H9 (cell line): ENCODE measurements around the gene PEG3. TPM values are rescaled to one million over a fixed set of nuclear protein-coding genes. Genes with fewer than 3 reads are reported as not detected.

Experiments used
- DNase-seq: peaks from one replicate; pipeline ENCODE4 v3.0.0-alpha.2; 2017
- H2AFZ ChIP-seq: one replicate; pipeline ENCODE4 v1.6.1; 2013; ENCODE audit warnings: mild to moderate bottlenecking, low read length, control low read depth, moderate library complexity
- H2AK5ac ChIP-seq: 2 replicates; pipeline ENCODE4 v1.6.1; 2013; ENCODE audit warnings: low read length, control low read depth, mixed read lengths; ENCODE audit not compliant: insufficient read length
- H2BK120ac ChIP-seq: one replicate; pipeline ENCODE4 v1.6.1; 2013; ENCODE audit warnings: low read depth, mild to moderate bottlenecking, low read length, control low read depth, inconsistent platforms; ENCODE audit not compliant: poor library complexity, severe bottlenecking
- H2BK12ac ChIP-seq: 2 replicates; pipeline ENCODE4 v1.6.1; 2013; ENCODE audit warnings: low read length, control low read depth, mixed read lengths, low read depth; ENCODE audit not compliant: insufficient read length
- H2BK15ac ChIP-seq: 2 replicates; pipeline ENCODE4 v1.6.1; 2013; ENCODE audit warnings: low read depth, low read length, control low read depth
- H2BK20ac ChIP-seq: one replicate; pipeline ENCODE4 v1.6.1; 2013; ENCODE audit warnings: low read depth, mild to moderate bottlenecking, low read length, control low read depth, inconsistent platforms; ENCODE audit not compliant: poor library complexity, severe bottlenecking
- H2BK5ac ChIP-seq: 2 replicates; pipeline ENCODE4 v1.6.1; 2013; ENCODE audit warnings: low read length, control low read depth, mixed read lengths; ENCODE audit not compliant: insufficient read length
- H3K14ac ChIP-seq: 2 replicates; pipeline ENCODE4 v1.6.1; 2013; ENCODE audit warnings: low read length, control low read depth; ENCODE audit not compliant: insufficient read depth
- H3K18ac ChIP-seq: 2 replicates; pipeline ENCODE4 v1.6.1; 2013; ENCODE audit warnings: low read depth, mild to moderate bottlenecking, mixed read lengths, low read length, control low read depth; ENCODE audit not compliant: insufficient read length
- H3K23ac ChIP-seq: 2 replicates; pipeline ENCODE4 v1.6.1; 2013; ENCODE audit warnings: low read length, control low read depth, mixed read lengths, low read depth; ENCODE audit not compliant: insufficient read length
- H3K23me2 ChIP-seq: 2 replicates; pipeline ENCODE4 v1.6.1; 2013; ENCODE audit warnings: low read depth, mild to moderate bottlenecking, mixed read lengths, low read length, control low read depth; ENCODE audit not compliant: insufficient read length, poor library complexity, severe bottlenecking
- H3K27ac ChIP-seq: 2 replicates; pipeline ENCODE4 v1.5.1; 2013; ENCODE audit warnings: low read length, control low read depth, mixed read lengths, low read depth; ENCODE audit not compliant: insufficient read length
- H3K27me3 ChIP-seq: 2 replicates; pipeline ENCODE4 v1.6.1; 2013; ENCODE audit warnings: low read length, control low read depth, inconsistent platforms; ENCODE audit not compliant: insufficient read depth
- H3K4ac ChIP-seq: 2 replicates; pipeline ENCODE4 v1.6.1; 2013; ENCODE audit warnings: low read depth, mild to moderate bottlenecking, control low read depth, inconsistent platforms, low read length, moderate library complexity
- H3K4me1 ChIP-seq: 2 replicates; pipeline ENCODE4 v1.6.1; 2013; ENCODE audit warnings: low read length, control low read depth, inconsistent platforms; ENCODE audit not compliant: insufficient read depth
- H3K4me2 ChIP-seq: 2 replicates; pipeline ENCODE4 v1.6.1; 2013; ENCODE audit warnings: low read length, control low read depth, mixed read lengths; ENCODE audit not compliant: insufficient read length, insufficient read depth
- H3K56ac ChIP-seq: 2 replicates; pipeline ENCODE4 v1.6.1; 2013; ENCODE audit warnings: low read depth, mild to moderate bottlenecking, mixed read lengths, low read length, control low read depth; ENCODE audit not compliant: insufficient read length
- H3K79me1 ChIP-seq: 2 replicates; pipeline ENCODE4 v1.6.1; 2013; ENCODE audit warnings: low read depth, mild to moderate bottlenecking, moderate library complexity, low read length, control low read depth, inconsistent platforms; ENCODE audit not compliant: insufficient read depth, poor library complexity, severe bottlenecking
- H3K79me2 ChIP-seq: 2 replicates; pipeline ENCODE4 v1.6.1; 2013; ENCODE audit warnings: low read length, control low read depth, inconsistent platforms; ENCODE audit not compliant: insufficient read depth
- H3K9ac ChIP-seq: 2 replicates; pipeline ENCODE4 v1.6.1; 2013; ENCODE audit warnings: low read length, control low read depth, mixed read lengths; ENCODE audit not compliant: insufficient read length; ENCODE audit errors: extremely low read depth
- H3K9me3 ChIP-seq: one replicate; pipeline ENCODE4 v1.6.1; 2013; ENCODE audit warnings: low read depth, low read length, inconsistent platforms; ENCODE audit not compliant: control insufficient read depth
- H3T11ph ChIP-seq: one replicate; pipeline ENCODE4 v1.6.1; 2013; ENCODE audit warnings: mild to moderate bottlenecking, low read length, control low read depth, inconsistent platforms
- H4K20me1 ChIP-seq: one replicate; pipeline ENCODE4 v1.6.1; 2013; ENCODE audit not compliant: control insufficient read depth, insufficient read length, insufficient read depth
- H4K5ac ChIP-seq: 2 replicates; pipeline ENCODE4 v1.6.1; 2013; ENCODE audit warnings: low read depth, mild to moderate bottlenecking, mixed read lengths, low read length, control low read depth; ENCODE audit not compliant: insufficient read length
- H4K8ac ChIP-seq: replicated peaks from 2 replicates; pipeline ENCODE4 v1.6.1; 2013; ENCODE audit warnings: low read length, control low read depth, mixed read lengths, low read depth; ENCODE audit not compliant: insufficient read length
- H4K91ac ChIP-seq: 2 replicates; pipeline ENCODE4 v1.6.1; 2013; ENCODE audit warnings: low read depth, mild to moderate bottlenecking, moderate library complexity, mixed read lengths, low read length, control low read depth; ENCODE audit not compliant: insufficient read length
- H3K27ac Mint-ChIP-seq, 3 experiments: 2 replicates in 2 of 3; 3 replicates in 1 of 3; pipeline ENCODE4 v1.8.0; 2020 to 2021; ENCODE audit warnings: mixed read lengths in 3 of 3, mild to moderate bottlenecking in 1 of 3, moderate library complexity in 1 of 3
- H3K27me3 Mint-ChIP-seq: 2 replicates; pipeline ENCODE4 v1.8.0; 2021; ENCODE audit warnings: low read depth, mild to moderate bottlenecking, moderate library complexity, mixed read lengths
- H3K36me3 Mint-ChIP-seq, 3 experiments: 2 replicates in 2 of 3; 3 replicates in 1 of 3; pipeline ENCODE4 v1.8.0; 2020 to 2021; ENCODE audit warnings: low read depth in 3 of 3, mixed read lengths in 3 of 3; ENCODE audit not compliant: insufficient read depth in 1 of 3
- H3K4me1 Mint-ChIP-seq, 2 experiments: 2 replicates each; pipeline ENCODE4 v1.8.0; 2020; ENCODE audit warnings: mixed read lengths in 2 of 2
- H3K4me3 Mint-ChIP-seq, 2 experiments: 2 replicates in 1 of 2; 3 replicates in 1 of 2; pipeline ENCODE4 v1.8.0; 2020 to 2021; ENCODE audit warnings: mild to moderate bottlenecking in 2 of 2, mixed read lengths in 2 of 2, moderate library complexity in 1 of 2
- H3K9me3 Mint-ChIP-seq, 2 experiments: 2 replicates in 1 of 2; 3 replicates in 1 of 2; pipeline ENCODE4 v1.8.0; 2020; ENCODE audit warnings: mild to moderate bottlenecking in 2 of 2, mixed read lengths in 2 of 2, moderate library complexity in 1 of 2
- CTCF ChIP-seq: fragments of 200-600 bp; sonication (generic); conservative IDR thresholded peaks from 3 replicates; pipeline ENCODE4 v1.8.0; 2021; ENCODE audit warnings: antibody characterized with exemption, mild to moderate bottlenecking
- WGBS: extraction: QIAGEN DNeasy Blood & Tissue Kit; methylation state at CpG from one replicate; pipeline ENCODE4 v1.1.7; 2013; ENCODE audit warnings: missing lambda C conversion rate, low lambda C conversion rate, mixed read lengths; ENCODE audit not compliant: insufficient read length; ENCODE audit errors: extremely low coverage; 5-methylcytosine and 5-hydroxymethylcytosine counted together
- total RNA-seq: library from RNA; stranded (reverse); gene quantifications from 2 replicates; pipeline ENCODE4 v1.2.1, GENCODE V29; 2021

Gene PEG3
- total RNA-seq, 1 experiment from 2014 or later: not detected

GRCh38 chr19:56823956-56824355, 16.6 kb downstream of the PEG3 start:
- Histone ChIP-seq H4K20me1 (no peaks in the 10 kb centered on the region), H2BK5ac (no peak overlapping the region), H3K79me2 (no peaks in the 10 kb centered on the region), H3K4me1 (no peaks in the 10 kb centered on the region), H2BK20ac (no peak overlapping the region), H2BK15ac (no peak overlapping the region), H3K79me1 (no peaks in the 10 kb centered on the region), H3T11ph (no peak overlapping the region), H2AFZ (no peak overlapping the region), H3K23me2 (no peaks in the 10 kb centered on the region), H3K9ac (no peak overlapping the region), H3K56ac (no peak overlapping the region), H3K27me3 (no peaks in the 10 kb centered on the region), H3K18ac (no peak overlapping the region), H3K27ac (no peak overlapping the region), H3K23ac (no peak overlapping the region), H3K4me2 (no peak overlapping the region), H3K9me3 (peaks cover 89% of the 10 kb centered on the region), H4K5ac (no peak overlapping the region), H4K91ac (no peak overlapping the region), H2BK12ac (no peak overlapping the region), H2AK5ac (no peak overlapping the region), H3K4ac (no peak overlapping the region), H4K8ac (no peak overlapping the region), H3K14ac (no peak overlapping the region), H2BK120ac (no peak overlapping the region)
- no peak for TF ChIP-seq CTCF
- no peak for DNase-seq
- Mint-ChIP-seq H3K27ac (no peak overlapping the region), H3K4me1 (no peaks in the 10 kb centered on the region), H3K4me3 (no peak overlapping the region), H3K9me3 (peaks cover 99 to 100% of the 10 kb centered on the region in 2 experiments), H3K36me3 (peaks cover 9 to 44% (median 14%) of the 10 kb centered on the region in 3 experiments; a peak in 6 of 7 replicates), H3K27me3 (no peaks in the 10 kb centered on the region; the same call in 1 of the 2 replicates)
- no CpG with 5 or more reads among the region's 6 CpGs for WGBS
